Osteoblast (primary cell): Measurements from ENCODE around the gene KLRF2. TPM values are rescaled to one million over a fixed set of nuclear protein-coding genes. Genes with fewer than 3 reads are reported as not detected.

Source experiments
- DNase-seq: peaks from one replicate; pipeline ENCODE4 v3.0.0; 2011; ENCODE audit warnings: low spot score, mixed read lengths; ENCODE audit not compliant: insufficient read length; ENCODE audit errors: missing footprints
- H2AFZ ChIP-seq: 2 replicates; pipeline ENCODE4 v1.6.0; 2011; ENCODE audit warnings: mild to moderate bottlenecking, low read length
- H3K27ac ChIP-seq: 2 replicates; pipeline ENCODE4 v1.5.1; 2011; ENCODE audit warnings: mild to moderate bottlenecking, low read depth, low read length, moderate library complexity
- H3K27me3 ChIP-seq: 2 replicates; pipeline ENCODE4 v1.6.0; 2012; ENCODE audit warnings: mild to moderate bottlenecking, control low read depth, inconsistent platforms, low read length, moderate library complexity; ENCODE audit not compliant: insufficient read depth
- H3K36me3 ChIP-seq: 2 replicates; pipeline ENCODE4 v1.5.1; 2011; ENCODE audit warnings: mild to moderate bottlenecking, low read length, control low read depth, moderate library complexity; ENCODE audit not compliant: insufficient read depth
- H3K4me1 ChIP-seq: 2 replicates; pipeline ENCODE4 v1.5.1; 2011; ENCODE audit warnings: mild to moderate bottlenecking, low read length, control low read depth, moderate library complexity; ENCODE audit not compliant: insufficient read depth
- H3K4me2 ChIP-seq: 2 replicates; pipeline ENCODE4 v1.6.0; 2011; ENCODE audit warnings: mild to moderate bottlenecking, low read length; ENCODE audit not compliant: insufficient read depth
- H3K4me3 ChIP-seq: fragments of 200-600 bp; sonication (generic); 3 replicates; pipeline ENCODE4 v1.5.1; 2012; ENCODE audit warnings: mild to moderate bottlenecking, low read length, inconsistent platforms; ENCODE audit not compliant: insufficient read depth
- H3K79me2 ChIP-seq: 2 replicates; pipeline ENCODE4 v1.6.0; 2012; ENCODE audit warnings: mild to moderate bottlenecking, low read length, control low read depth, inconsistent platforms; ENCODE audit not compliant: insufficient read depth
- H3K9me3 ChIP-seq: 2 replicates; pipeline ENCODE4 v1.5.1; 2011; ENCODE audit warnings: low read depth, low read length, control low read depth
- H4K20me1 ChIP-seq: 2 replicates; pipeline ENCODE4 v1.6.0; 2012; ENCODE audit warnings: mild to moderate bottlenecking, low read length, control low read depth; ENCODE audit not compliant: insufficient read depth
- CTCF ChIP-seq: IDR thresholded peaks from 2 replicates; pipeline ENCODE4 v1.5.1; 2011; ENCODE audit warnings: mild to moderate bottlenecking, low read depth, low read length, moderate library complexity; ENCODE audit errors: extremely low read depth
- total RNA-seq: library from RNA; depleted of rRNA; stranded (reverse); fragments of >200 nt; gene quantifications from 2 replicates; pipeline ENCODE4 v1.2.3, GENCODE V29; 2012

Gene KLRF2
- total RNA-seq, 1 donor: not detected

GRCh38 chr12:9897535-9897934 lies 16.2 kb downstream of the KLRF2 start:
- Histone ChIP-seq H3K27me3 (no peaks in the 10 kb centered on the region), H3K4me1 (no peaks in the 10 kb centered on the region), H3K9me3 (no peaks in the 10 kb centered on the region), H2AFZ (no peak overlapping the region), H3K36me3 (no peaks in the 10 kb centered on the region), H3K27ac (no peak overlapping the region), H3K4me3 (no peak overlapping the region), H3K4me2 (no peak overlapping the region), H3K79me2 (no peaks in the 10 kb centered on the region), H4K20me1 (no peaks in the 10 kb centered on the region)
- no peak for TF ChIP-seq CTCF
- no peak for DNase-seq

GRCh38 chr12:9899209-9899608 lies 17.9 kb downstream of the KLRF2 start:
- H3K79me2 ChIP-seq: no peaks in the 10 kb centered on the region
- no peaks in the 10 kb centered on the region for H3K9me3 ChIP-seq
- no peaks in the 10 kb centered on the region for H3K4me1 ChIP-seq
- DNase-seq: no peak
- no peak overlapping the region for H3K4me2 ChIP-seq
- no peak overlapping the region for H3K27ac ChIP-seq
- no peak overlapping the region for H3K4me3 ChIP-seq
- no peaks in the 10 kb centered on the region for H3K36me3 ChIP-seq
- no peak overlapping the region for H2AFZ ChIP-seq
- no peak for TF ChIP-seq CTCF
- no peaks in the 10 kb centered on the region for H3K27me3 ChIP-seq
- no peaks in the 10 kb centered on the region for H4K20me1 ChIP-seq

GRCh38 chr12:9900930-9901329 lies 19.6 kb downstream of the KLRF2 start:
- no peaks in the 10 kb centered on the region for H3K36me3 ChIP-seq
- H3K4me3 ChIP-seq: no peak overlapping the region
- no peaks in the 10 kb centered on the region for H3K4me1 ChIP-seq
- no peak overlapping the region for H3K4me2 ChIP-seq
- no peaks in the 10 kb centered on the region for H3K79me2 ChIP-seq
- H3K27ac ChIP-seq: no peak overlapping the region
- no peak for DNase-seq
- H3K27me3 ChIP-seq: no peaks in the 10 kb centered on the region
- H3K9me3 ChIP-seq: no peaks in the 10 kb centered on the region
- no peak for TF ChIP-seq CTCF
- H2AFZ ChIP-seq: no peak overlapping the region
- no peaks in the 10 kb centered on the region for H4K20me1 ChIP-seq

GRCh38 chr12:9902539-9903228 lies 21.4 kb downstream of the KLRF2 start:
- no peaks in the 10 kb centered on the region for H3K4me1 ChIP-seq
- no peak overlapping the region for H3K4me2 ChIP-seq
- no peaks in the 10 kb centered on the region for H3K79me2 ChIP-seq
- no peak for DNase-seq
- no peak for TF ChIP-seq CTCF
- H3K36me3 ChIP-seq: no peaks in the 10 kb centered on the region
- H3K4me3 ChIP-seq: no peak overlapping the region
- H4K20me1 ChIP-seq: no peaks in the 10 kb centered on the region
- no peaks in the 10 kb centered on the region for H3K9me3 ChIP-seq
- H2AFZ ChIP-seq: no peak overlapping the region
- no peak overlapping the region for H3K27ac ChIP-seq
- no peaks in the 10 kb centered on the region for H3K27me3 ChIP-seq
